HG02588 (cell line): ENCODE measurements around the gene ST8SIA6.
"Not testable (repeated sequence)": the region's sequence is repeated elsewhere in the genome, so short reads cannot be mapped to it uniquely, and the experiment has no call there.

Experiments used
- ATAC-seq: cut with Tn5 transposase; IDR thresholded peaks from one replicate; pipeline ENCODE4 v1.9.1; 2021; ENCODE audit warnings: mild to moderate bottlenecking, moderate library complexity; ENCODE audit not compliant: unreplicated experiment

The ST8SIA6 gene

GRCh38 chr10:17349717-17350116 is 104.7 kb downstream of the ST8SIA6 start:
- no peak for ATAC-seq

GRCh38 chr10:17348501-17349349 is 105.7 kb downstream of the ST8SIA6 start:
- ATAC-seq = no peak

GRCh38 chr10:17348011-17348500 is 106.3 kb downstream of the ST8SIA6 start:
- ATAC-seq = no peak

- ATAC-seq = no peak
These were observed 110.2 kb downstream of the ST8SIA6 start for GRCh38 chr10:17344206-17344605.

- ATAC-seq = no peak
These were observed 111.3 kb downstream of the ST8SIA6 start for GRCh38 chr10:17343118-17343517.

- ATAC-seq = no peak
These were observed 114.1 kb downstream of the ST8SIA6 start for GRCh38 chr10:17340144-17340829.

- no peak for ATAC-seq
These were observed 119.3 kb downstream of the ST8SIA6 start for GRCh38 chr10:17335065-17335464.

GRCh38 chr10:17330501-17330900 is 123.9 kb downstream of the ST8SIA6 start:
- ATAC-seq = no peak

- no peak for ATAC-seq
These were observed 128.0 kb downstream of the ST8SIA6 start for GRCh38 chr10:17326377-17326776.

- not testable (repeated sequence) for ATAC-seq
These were observed 132.4 kb downstream of the ST8SIA6 start for GRCh38 chr10:17321957-17322356.

- peak; percentile 76 for ATAC-seq
These were observed 137.8 kb downstream of the ST8SIA6 start for GRCh38 chr10:17316488-17317170.

- no peak for ATAC-seq
These were observed 145.0 kb downstream of the ST8SIA6 start for GRCh38 chr10:17309435-17309834.

GRCh38 chr10:17307123-17307522 is 147.3 kb downstream of the ST8SIA6 start:
- ATAC-seq = no peak

GRCh38 chr10:17292375-17292774 is 162.0 kb downstream of the ST8SIA6 start:
- ATAC-seq = no peak

- no peak for ATAC-seq
These were observed 164.2 kb downstream of the ST8SIA6 start for GRCh38 chr10:17290226-17290625.

GRCh38 chr10:17289763-17290162 is 164.6 kb downstream of the ST8SIA6 start:
- ATAC-seq = no peak

GRCh38 chr10:17286562-17287550 is 167.5 kb downstream of the ST8SIA6 start:
- ATAC-seq = no peak

GRCh38 chr10:17282311-17282710 is 172.1 kb downstream of the ST8SIA6 start:
- ATAC-seq = no peak

GRCh38 chr10:17278607-17279240 is 175.7 kb downstream of the ST8SIA6 start:
- ATAC-seq = no peak
